Measurements from ENCODE around the gene ATF2.

ATF2 gene

GRCh38 chr2:175152242-175152641 is 15.8 kb downstream of the ATF2 start:
- in situ Hi-C loops (cut with HindIII; ENCODE audit: low sequenced_read_pairs) = no loop called here
- DNase-seq (ENCODE audit: low read depth, low spot score) = no peak
- H3K4me3 ChIP-seq (ENCODE audit: low read depth, low read length) = no peak overlapping the region
- no peak for TF ChIP-seq CTCF (IDR thresholded peaks at IDR 0.05; ENCODE audit: low read depth, low read length)

- no peak overlapping the region for H3K4me3 ChIP-seq (ENCODE audit: low read depth, low read length)
- in situ Hi-C loops (cut with HindIII; ENCODE audit: low sequenced_read_pairs) = no loop called here
- no peak for TF ChIP-seq CTCF (IDR thresholded peaks at IDR 0.05; ENCODE audit: low read depth, low read length)
- no peak for DNase-seq (ENCODE audit: low read depth, low spot score)
Measured at GRCh38 chr2:175151791-175152190, 16.2 kb downstream of the ATF2 start.

GRCh38 chr2:175147186-175147585 is 20.8 kb downstream of the ATF2 start:
- no peak for DNase-seq (ENCODE audit: low read depth, low spot score)
- TF ChIP-seq CTCF (IDR thresholded peaks at IDR 0.05; ENCODE audit: low read depth, low read length) = no peak
- H3K4me3 ChIP-seq (ENCODE audit: low read depth, low read length) = no peak overlapping the region
- in situ Hi-C loops (cut with HindIII; ENCODE audit: low sequenced_read_pairs) = no loop called here

- in situ Hi-C loops (cut with HindIII; ENCODE audit: low sequenced_read_pairs) = no loop called here
- no peak overlapping the region for H3K4me3 ChIP-seq (ENCODE audit: low read depth, low read length)
- no peak for DNase-seq (ENCODE audit: low read depth, low spot score)
- TF ChIP-seq CTCF (IDR thresholded peaks at IDR 0.05; ENCODE audit: low read depth, low read length) = no peak
Measured at GRCh38 chr2:175143678-175144077, 24.3 kb downstream of the ATF2 start.

- H3K4me3 ChIP-seq (ENCODE audit: low read depth, low read length) = no peak overlapping the region
- in situ Hi-C loops (cut with HindIII; ENCODE audit: low sequenced_read_pairs) = no loop called here
- TF ChIP-seq CTCF (IDR thresholded peaks at IDR 0.05; ENCODE audit: low read depth, low read length) = no peak
- DNase-seq (ENCODE audit: low read depth, low spot score) = no peak
Measured at GRCh38 chr2:175143191-175143590, 24.8 kb downstream of the ATF2 start.

GRCh38 chr2:175140332-175140731 is 27.7 kb downstream of the ATF2 start:
- DNase-seq (ENCODE audit: low read depth, low spot score) = no peak
- in situ Hi-C loops (cut with HindIII; ENCODE audit: low sequenced_read_pairs) = no loop called here
- no peak for TF ChIP-seq CTCF (IDR thresholded peaks at IDR 0.05; ENCODE audit: low read depth, low read length)
- no peak overlapping the region for H3K4me3 ChIP-seq (ENCODE audit: low read depth, low read length)

- H3K4me3 ChIP-seq (ENCODE audit: low read depth, low read length) = no peak overlapping the region
- DNase-seq (ENCODE audit: low read depth, low spot score) = no peak
- in situ Hi-C loops (cut with HindIII; ENCODE audit: low sequenced_read_pairs) = no loop called here
- TF ChIP-seq CTCF (IDR thresholded peaks at IDR 0.05; ENCODE audit: low read depth, low read length) = no peak
Measured at GRCh38 chr2:175137793-175138192, 30.2 kb downstream of the ATF2 start.
